Thyroid gland (tissue), 4 donors: ENCODE data around the gene JMJD6.

Experiments
- CTCF ChIP-seq, 6 experiments: fragments of 200-600 bp in 3 of 6; fragments of 450-650 bp in 3 of 6; sonication (generic) in 3 of 6; IDR thresholded peaks; one replicate each; pipeline ENCODE4 v1.5.1; 2016 to 2019; ENCODE audit warnings: antibody characterized with exemption in 6 of 6, mild to moderate bottlenecking in 2 of 6, inconsistent platforms in 1 of 6, moderate library complexity in 1 of 6
- POLR2A ChIP-seq, 2 donors: fragments of 450-650 bp; IDR thresholded peaks; one replicate each; pipeline ENCODE4 v1.6.1; 2017; ENCODE audit warnings: antibody characterized with exemption in 2 of 2, mild to moderate bottlenecking in 2 of 2, moderate library complexity in 1 of 2

GRCh38 chr17:76686538-76687297 is 39.7 kb downstream of the JMJD6 start:
- TF ChIP-seq CTCF (IDR thresholded peaks at IDR 0.05) (no peak), POLR2A (IDR thresholded peaks at IDR 0.05) (no peak)
